ENCODE data around the gene PURA. TPM values are rescaled to one million over a fixed set of nuclear protein-coding genes. Genes with fewer than 3 reads are reported as not detected.

The PURA gene
- total RNA-seq, 1 experiment from 2014 or later: 3.6 TPM

DNA sequence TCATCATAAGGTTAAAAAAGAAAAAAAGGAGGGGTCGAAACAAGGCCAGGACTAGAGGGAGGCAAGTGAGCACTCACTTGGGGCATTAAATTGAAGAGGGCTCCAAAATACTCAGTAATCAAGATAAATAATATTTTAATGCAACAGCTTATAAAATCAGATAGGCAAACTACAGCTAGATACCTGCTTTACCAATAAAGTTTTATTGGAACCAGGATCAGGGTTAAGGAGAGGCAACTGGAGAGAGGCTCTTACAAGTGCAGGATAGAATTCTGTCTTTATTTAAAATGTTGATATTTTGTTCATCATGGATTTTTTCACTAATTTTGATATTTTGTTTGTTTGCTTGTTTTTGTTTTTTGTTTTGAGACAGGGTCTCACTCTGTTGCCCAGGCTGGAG lies 30.3 kb upstream of the PURA start:
- Histone ChIP-seq H2BK20ac (ENCODE audit: low read depth, low read length, poor library complexity, severe bottlenecking) (no peak overlapping the region), H3K18ac (ENCODE audit: insufficient read length, low read depth, low read length) (no peak overlapping the region), H3K4me1 (ENCODE audit: insufficient read depth, low read length) (no peaks in the 10 kb centered on the region), H3K27me3 (ENCODE audit: insufficient read depth, low read length) (no peaks in the 10 kb centered on the region), H3K9me3 (ENCODE audit: control insufficient read depth, low read depth, low read length) (no peaks in the 10 kb centered on the region), H4K8ac (replicated peaks; ENCODE audit: insufficient read length, low read depth, low read length) (no peak overlapping the region), H4K5ac (ENCODE audit: insufficient read length, low read depth, low read length) (no peak overlapping the region), H4K20me1 (ENCODE audit: control insufficient read depth, insufficient read depth, insufficient read length) (no peaks in the 10 kb centered on the region), H3K14ac (ENCODE audit: insufficient read depth, low read length) (no peak overlapping the region), H3K56ac (ENCODE audit: insufficient read length, low read depth, low read length) (no peak overlapping the region), H2AFZ (ENCODE audit: low read length) (no peak overlapping the region), H2BK120ac (ENCODE audit: low read depth, low read length, poor library complexity, severe bottlenecking) (no peak overlapping the region), H3K79me1 (ENCODE audit: insufficient read depth, low read depth, low read length, poor library complexity, severe bottlenecking) (no peaks in the 10 kb centered on the region), H2AK5ac (ENCODE audit: insufficient read length, low read length) (no peak overlapping the region), H2BK15ac (ENCODE audit: low read depth, low read length) (no peak overlapping the region), H3K23ac (ENCODE audit: insufficient read length, low read depth, low read length) (no peak overlapping the region), H3K4me2 (ENCODE audit: insufficient read depth, insufficient read length, low read length) (no peak overlapping the region), H3K27ac (ENCODE audit: insufficient read length, low read depth, low read length) (no peak overlapping the region), H2BK5ac (ENCODE audit: insufficient read length, low read length) (no peak overlapping the region), H2BK12ac (ENCODE audit: insufficient read length, low read depth, low read length) (no peak overlapping the region), H3T11ph (ENCODE audit: low read length) (no peak overlapping the region), H4K91ac (ENCODE audit: insufficient read length, low read depth, low read length) (no peak overlapping the region), H3K4ac (ENCODE audit: low read depth, low read length) (no peak overlapping the region), H3K23me2 (ENCODE audit: insufficient read length, low read depth, low read length, poor library complexity, severe bottlenecking) (no peaks in the 10 kb centered on the region), H3K9ac (ENCODE audit: extremely low read depth, insufficient read length, low read length) (no peak overlapping the region), H3K79me2 (ENCODE audit: insufficient read depth, low read length) (no peaks in the 10 kb centered on the region)
- no CpG with 5 or more reads among the region's 1 CpG for WGBS (ENCODE audit: extremely low coverage, insufficient read length, low lambda C conversion rate)
- DNase-seq: no peak
- no peak overlapping the region for H3K4me3 Mint-ChIP-seq
- H3K27ac Mint-ChIP-seq: no peak overlapping the region
- peaks cover 63% of the 10 kb centered on the region for H3K27me3 Mint-ChIP-seq (ENCODE audit: low read depth)
- TF ChIP-seq, protein P1, sequence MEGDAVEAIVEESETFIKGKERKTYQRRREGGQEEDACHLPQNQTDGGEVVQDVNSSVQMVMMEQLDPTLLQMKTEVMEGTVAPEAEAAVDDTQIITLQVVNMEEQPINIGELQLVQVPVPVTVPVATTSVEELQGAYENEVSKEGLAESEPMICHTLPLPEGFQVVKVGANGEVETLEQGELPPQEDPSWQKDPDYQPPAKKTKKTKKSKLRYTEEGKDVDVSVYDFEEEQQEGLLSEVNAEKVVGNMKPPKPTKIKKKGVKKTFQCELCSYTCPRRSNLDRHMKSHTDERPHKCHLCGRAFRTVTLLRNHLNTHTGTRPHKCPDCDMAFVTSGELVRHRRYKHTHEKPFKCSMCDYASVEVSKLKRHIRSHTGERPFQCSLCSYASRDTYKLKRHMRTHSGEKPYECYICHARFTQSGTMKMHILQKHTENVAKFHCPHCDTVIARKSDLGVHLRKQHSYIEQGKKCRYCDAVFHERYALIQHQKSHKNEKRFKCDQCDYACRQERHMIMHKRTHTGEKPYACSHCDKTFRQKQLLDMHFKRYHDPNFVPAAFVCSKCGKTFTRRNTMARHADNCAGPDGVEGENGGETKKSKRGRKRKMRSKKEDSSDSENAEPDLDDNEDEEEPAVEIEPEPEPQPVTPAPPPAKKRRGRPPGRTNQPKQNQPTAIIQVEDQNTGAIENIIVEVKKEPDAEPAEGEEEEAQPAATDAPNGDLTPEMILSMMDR (conservative IDR thresholded peaks at IDR 0.05): no peak
- H3K36me3 Mint-ChIP-seq (ENCODE audit: insufficient read depth in 1 of 3, low read depth in 3 of 3): no peaks in the 10 kb centered on the region
- peaks cover 4% of the 10 kb centered on the region in 2 experiments; a peak in 3 of 4 replicates for H3K4me1 Mint-ChIP-seq
- no peaks in the 10 kb centered on the region for H3K9me3 Mint-ChIP-seq
